ENCODE results near the gene TOM1.

The TOM1 gene

DNA sequence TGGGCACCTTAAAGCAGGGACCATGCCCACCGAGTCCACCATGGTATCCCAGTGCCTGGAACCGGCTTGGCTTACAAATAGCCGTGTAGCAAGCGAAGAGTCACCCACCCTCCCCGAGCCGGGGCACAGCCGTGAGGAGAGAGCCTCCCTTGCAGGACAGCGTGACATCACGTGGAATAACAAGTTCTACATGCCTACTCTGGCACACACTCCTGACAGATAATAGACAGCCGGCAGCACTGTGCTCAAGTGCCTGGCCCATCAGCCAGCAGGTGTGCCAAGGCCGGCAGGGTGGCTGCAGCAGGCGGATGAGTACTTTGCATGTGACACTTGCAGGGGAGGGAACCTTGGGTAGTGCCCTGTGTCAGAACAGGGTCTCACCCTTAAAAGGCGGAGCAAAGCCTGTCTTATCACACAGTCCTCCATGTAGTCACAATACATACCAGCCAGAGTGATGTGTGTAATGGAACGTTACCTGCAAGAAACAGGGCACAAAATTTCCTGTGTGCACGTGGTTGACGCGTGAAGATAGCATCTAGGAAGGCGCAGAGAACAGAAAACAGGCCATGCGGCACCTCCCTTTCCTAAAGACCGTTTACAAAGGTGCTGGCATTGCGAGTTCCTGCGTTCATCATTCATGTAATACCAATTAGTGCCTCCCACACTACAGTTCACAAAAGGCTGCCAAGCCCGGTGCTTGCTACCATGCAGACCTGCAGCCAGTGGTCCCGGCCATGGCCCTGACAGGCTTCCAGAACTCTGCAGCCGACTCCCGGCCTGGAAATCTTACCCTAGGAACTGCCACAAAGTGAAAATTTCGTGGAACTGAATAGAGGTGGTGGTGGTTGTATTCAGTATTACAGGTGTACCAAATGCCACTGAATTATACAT lies 16.4 kb downstream of the TOM1 start:
- no peak overlapping the region for H3K4me3 ChIP-seq (ENCODE audit: low read depth, low read length)
- in situ Hi-C loops (cut with HindIII; ENCODE audit: low sequenced_read_pairs), result no loop called here
- TF ChIP-seq, protein P1, sequence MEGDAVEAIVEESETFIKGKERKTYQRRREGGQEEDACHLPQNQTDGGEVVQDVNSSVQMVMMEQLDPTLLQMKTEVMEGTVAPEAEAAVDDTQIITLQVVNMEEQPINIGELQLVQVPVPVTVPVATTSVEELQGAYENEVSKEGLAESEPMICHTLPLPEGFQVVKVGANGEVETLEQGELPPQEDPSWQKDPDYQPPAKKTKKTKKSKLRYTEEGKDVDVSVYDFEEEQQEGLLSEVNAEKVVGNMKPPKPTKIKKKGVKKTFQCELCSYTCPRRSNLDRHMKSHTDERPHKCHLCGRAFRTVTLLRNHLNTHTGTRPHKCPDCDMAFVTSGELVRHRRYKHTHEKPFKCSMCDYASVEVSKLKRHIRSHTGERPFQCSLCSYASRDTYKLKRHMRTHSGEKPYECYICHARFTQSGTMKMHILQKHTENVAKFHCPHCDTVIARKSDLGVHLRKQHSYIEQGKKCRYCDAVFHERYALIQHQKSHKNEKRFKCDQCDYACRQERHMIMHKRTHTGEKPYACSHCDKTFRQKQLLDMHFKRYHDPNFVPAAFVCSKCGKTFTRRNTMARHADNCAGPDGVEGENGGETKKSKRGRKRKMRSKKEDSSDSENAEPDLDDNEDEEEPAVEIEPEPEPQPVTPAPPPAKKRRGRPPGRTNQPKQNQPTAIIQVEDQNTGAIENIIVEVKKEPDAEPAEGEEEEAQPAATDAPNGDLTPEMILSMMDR (IDR thresholded peaks at IDR 0.05; ENCODE audit: low read depth, low read length, missing control alignments), result no peak
- no peak for DNase-seq (ENCODE audit: low read depth)

DNA sequence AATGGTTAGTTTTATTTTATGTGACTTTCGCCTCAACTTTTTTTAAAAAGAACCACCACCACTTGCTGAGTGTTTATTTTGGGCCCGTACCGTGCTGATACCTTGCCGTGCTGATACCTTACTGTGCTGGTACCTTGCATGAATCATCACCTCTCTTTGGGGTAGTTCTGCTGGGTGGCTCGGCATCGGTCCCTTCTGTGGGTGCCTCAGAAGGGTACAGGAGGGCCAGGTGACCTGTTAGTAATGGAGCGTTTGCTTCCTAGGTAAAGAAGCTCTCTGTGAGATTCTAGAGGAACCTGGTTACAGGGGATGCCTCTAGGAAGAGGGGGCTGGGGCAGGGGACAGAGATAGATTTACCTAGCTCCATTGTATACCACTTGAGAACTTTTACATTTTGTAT lies 17.1 kb downstream of the TOM1 start:
- no peak for DNase-seq (ENCODE audit: low read depth)
- H3K4me3 ChIP-seq (ENCODE audit: low read depth, low read length), result no peak overlapping the region
- TF ChIP-seq, protein P1 (IDR thresholded peaks at IDR 0.05; ENCODE audit: low read depth, low read length, missing control alignments), result no peak
- in situ Hi-C loops (cut with HindIII; ENCODE audit: low sequenced_read_pairs), result no loop called here

DNA sequence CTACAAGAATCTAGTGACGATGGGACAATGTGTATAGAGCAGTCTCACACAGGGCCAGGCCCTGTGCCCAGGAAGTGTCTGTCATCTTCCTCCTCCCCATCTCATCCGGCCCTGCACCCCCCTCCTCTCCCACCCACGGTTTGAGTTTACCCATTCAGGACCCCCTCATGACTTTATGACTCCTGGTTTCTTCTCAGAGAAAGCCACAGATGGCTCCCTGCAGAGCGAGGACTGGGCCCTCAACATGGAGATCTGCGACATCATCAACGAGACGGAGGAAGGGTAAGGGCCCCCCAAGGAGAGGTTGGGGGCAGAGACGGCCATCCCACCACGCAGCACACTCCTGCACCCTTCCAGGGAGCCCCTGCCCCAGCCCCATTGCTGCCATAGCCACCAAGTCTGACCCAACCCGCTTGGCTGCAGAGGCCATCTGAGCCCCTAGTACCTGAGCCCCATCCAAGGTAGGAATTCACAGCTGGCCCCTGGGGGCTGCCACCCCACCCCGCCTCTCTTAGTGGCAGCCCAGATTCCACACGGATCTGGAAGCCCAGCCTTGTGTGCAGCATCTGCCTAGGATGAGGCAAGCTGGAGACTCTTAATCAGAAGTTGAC lies 18.1 kb downstream of the TOM1 start:
- no peak overlapping the region for H3K4me3 ChIP-seq (ENCODE audit: low read depth, low read length)
- TF ChIP-seq, protein P1 (IDR thresholded peaks at IDR 0.05; ENCODE audit: low read depth, low read length, missing control alignments), result no peak
- in situ Hi-C loops (cut with HindIII; ENCODE audit: low sequenced_read_pairs), result no loop called here
- no peak for DNase-seq (ENCODE audit: low read depth)

DNA sequence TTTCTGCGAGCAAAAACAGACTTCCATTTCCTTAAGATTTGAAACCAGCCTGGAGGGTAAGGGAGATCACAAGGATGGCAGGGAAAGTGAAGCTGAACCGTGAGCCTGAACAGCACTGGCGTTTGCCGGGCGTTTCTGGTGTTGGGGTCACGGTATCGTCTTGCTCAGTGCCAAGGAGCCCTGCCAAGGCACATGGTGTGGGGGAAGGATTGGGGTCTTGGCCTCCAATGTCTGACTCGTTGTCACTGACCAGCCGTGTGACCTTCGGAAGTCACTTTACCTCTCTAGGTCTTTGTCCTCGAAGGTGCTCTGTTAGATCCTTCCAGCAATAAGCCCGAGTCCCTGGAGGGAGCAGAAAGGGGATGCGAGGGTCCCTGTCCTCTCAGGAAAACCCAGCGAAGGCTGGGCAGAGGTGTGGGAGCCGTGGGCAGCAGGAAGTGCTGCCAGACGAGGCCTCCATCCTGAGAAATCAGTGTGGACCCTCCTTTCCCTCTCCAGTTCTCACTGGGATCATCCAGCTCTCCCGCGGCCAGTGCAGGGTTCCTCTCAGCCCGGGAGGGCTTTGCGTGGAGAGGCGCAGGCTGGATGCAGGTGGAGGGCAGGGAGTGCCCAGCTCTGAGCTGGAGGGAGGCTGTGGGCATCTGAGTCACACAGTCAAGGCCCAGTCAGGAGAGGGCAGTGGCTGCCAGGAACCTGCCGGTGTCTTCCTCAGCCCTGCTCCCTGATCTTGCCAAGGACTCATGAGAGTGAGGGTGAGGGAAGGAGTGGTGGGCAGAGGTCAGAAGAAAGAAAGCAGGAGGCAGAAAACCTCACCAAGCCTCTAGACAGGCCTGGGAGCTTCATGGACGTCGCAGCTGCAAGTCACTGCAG lies 18.9 kb downstream of the TOM1 start:
- H3K4me3 ChIP-seq (ENCODE audit: low read depth, low read length), result no peak overlapping the region
- TF ChIP-seq, protein P1 (IDR thresholded peaks at IDR 0.05; ENCODE audit: low read depth, low read length, missing control alignments), result no peak
- DNase-seq (ENCODE audit: low read depth), result no peak
- in situ Hi-C loops (cut with HindIII; ENCODE audit: low sequenced_read_pairs), result no loop called here

DNA sequence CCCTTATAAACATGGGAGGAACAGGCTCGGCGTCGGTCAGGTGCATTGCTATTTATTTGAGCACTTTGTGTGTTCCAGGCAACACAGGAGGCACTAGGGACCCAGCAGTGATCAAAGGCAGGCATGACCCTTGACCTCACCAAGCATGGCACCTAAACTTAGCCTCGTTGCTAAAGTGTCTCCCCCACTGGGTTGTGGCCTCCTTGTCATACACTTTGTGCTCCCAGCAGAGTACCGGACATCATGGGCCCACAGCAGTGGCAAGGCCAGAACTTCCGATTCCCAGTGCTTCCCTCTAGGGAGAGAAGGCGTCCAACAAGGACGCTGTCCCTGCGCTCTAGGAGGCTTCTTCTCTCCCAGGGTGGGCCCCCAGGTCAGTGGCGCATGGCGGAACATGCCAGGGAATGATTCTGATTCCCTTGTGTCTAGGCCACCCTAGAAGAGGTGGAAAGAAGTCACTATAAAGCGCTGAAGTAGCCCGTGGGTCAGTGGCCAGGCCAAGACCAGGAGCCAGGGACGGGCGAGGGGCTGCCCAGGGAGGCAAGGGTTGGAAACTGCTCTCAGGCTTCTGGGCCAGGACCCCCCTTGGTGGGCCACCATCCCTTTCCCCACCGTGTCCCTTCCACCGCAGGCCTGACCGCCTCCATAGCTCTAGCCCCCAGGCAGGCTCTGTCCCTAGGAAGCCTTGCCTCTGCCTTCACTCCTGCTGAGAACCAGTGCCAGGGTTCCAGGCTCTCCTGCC lies 19.7 kb downstream of the TOM1 start:
- TF ChIP-seq, protein P1 (IDR thresholded peaks at IDR 0.05; ENCODE audit: low read depth, low read length, missing control alignments), result no peak
- H3K4me3 ChIP-seq (ENCODE audit: low read depth, low read length), result no peak overlapping the region
- in situ Hi-C loops (cut with HindIII; ENCODE audit: low sequenced_read_pairs), result no loop called here
- DNase-seq (ENCODE audit: low read depth), result no peak

DNA sequence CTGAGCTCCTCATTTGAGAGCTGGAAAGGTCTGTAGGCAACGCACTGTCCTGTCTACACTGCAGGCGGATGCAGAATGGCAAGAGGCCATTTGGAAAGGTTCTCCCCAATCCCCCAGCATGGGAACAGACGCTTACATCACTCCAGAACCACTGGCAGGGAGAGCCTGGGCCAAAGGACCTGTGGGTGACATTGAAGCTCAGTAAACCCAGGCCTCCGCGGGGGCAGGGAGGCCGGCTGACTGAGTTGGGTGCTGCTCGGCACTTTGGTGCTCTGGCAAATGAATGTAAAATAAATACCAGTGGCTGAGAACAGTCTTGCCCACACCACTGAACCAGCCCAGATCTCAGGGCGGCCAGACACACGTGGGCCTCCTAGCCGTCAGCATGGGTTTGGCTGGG lies 22.4 kb downstream of the TOM1 start:
- TF ChIP-seq, protein P1 (IDR thresholded peaks at IDR 0.05; ENCODE audit: low read depth, low read length, missing control alignments), result no peak
- no peak for DNase-seq (ENCODE audit: low read depth)
- in situ Hi-C loops (cut with HindIII; ENCODE audit: low sequenced_read_pairs), result no loop called here
- no peak overlapping the region for H3K4me3 ChIP-seq (ENCODE audit: low read depth, low read length)
